ENCODE results near the gene NTM. TPM values are rescaled to one million over a fixed set of nuclear protein-coding genes. Genes with fewer than 3 reads are reported as not detected.

The NTM gene
- total RNA-seq, 1 experiment from 2014 or later = 9.9 TPM

DNA sequence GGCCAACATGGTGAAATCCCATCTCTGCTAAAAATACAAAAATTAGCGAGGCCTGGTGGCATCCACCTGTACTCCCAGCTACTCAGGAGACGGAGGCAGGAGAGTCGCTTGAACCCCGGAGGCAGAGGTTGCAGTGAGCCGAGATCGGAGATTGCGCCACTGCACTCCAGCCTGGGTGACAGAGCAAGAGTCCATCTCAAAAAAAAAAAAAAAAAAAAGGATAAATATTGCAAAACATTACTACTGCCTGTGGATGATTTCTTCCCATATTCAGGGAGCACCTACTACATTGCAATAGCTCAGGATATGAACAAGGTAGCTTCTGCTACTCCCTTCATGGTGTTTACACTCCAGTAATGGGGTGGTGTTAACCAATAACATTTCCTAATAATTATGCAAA, 980.6 kb downstream of the NTM start:
- no peak overlapping the region for H3K4ac ChIP-seq (ENCODE audit: low read depth, low read length)
- no peak overlapping the region for H3K4me2 ChIP-seq (ENCODE audit: insufficient read depth, insufficient read length, low read length)
- no peak overlapping the region for H2AFZ ChIP-seq (ENCODE audit: low read length)
- no peaks in the 10 kb centered on the region for H3K23me2 ChIP-seq (ENCODE audit: insufficient read length, low read depth, low read length, poor library complexity, severe bottlenecking)
- H2BK20ac ChIP-seq (ENCODE audit: low read depth, low read length, poor library complexity, severe bottlenecking) = no peak overlapping the region
- no CpG with 5 or more reads among the region's 7 CpGs for WGBS (ENCODE audit: extremely low coverage, insufficient read length, low lambda C conversion rate)
- H3K14ac ChIP-seq (ENCODE audit: insufficient read depth, low read length) = no peak overlapping the region
- no peak overlapping the region for H3T11ph ChIP-seq (ENCODE audit: low read length)
- no peaks in the 10 kb centered on the region for H3K4me1 ChIP-seq (ENCODE audit: insufficient read depth, low read length)
- H3K79me1 ChIP-seq (ENCODE audit: insufficient read depth, low read depth, low read length, poor library complexity, severe bottlenecking) = no peaks in the 10 kb centered on the region
- Mint-ChIP-seq H3K27ac (no peak overlapping the region), H3K4me1 (peaks cover 13 to 16% of the 10 kb centered on the region in 2 experiments), H3K36me3 (ENCODE audit: insufficient read depth in 1 of 3, low read depth in 3 of 3) (no peaks in the 10 kb centered on the region), H3K4me3 (no peak overlapping the region), H3K9me3 (no peaks in the 10 kb centered on the region; a peak in 1 of 5 replicates), H3K27me3 (ENCODE audit: low read depth) (peaks cover 20% of the 10 kb centered on the region)
- DNase-seq = no peak
- H2BK120ac ChIP-seq (ENCODE audit: low read depth, low read length, poor library complexity, severe bottlenecking) = no peak overlapping the region
- no peak overlapping the region for H3K56ac ChIP-seq (ENCODE audit: insufficient read length, low read depth, low read length)
- H3K18ac ChIP-seq (ENCODE audit: insufficient read length, low read depth, low read length) = no peak overlapping the region
- no peak overlapping the region for H2BK5ac ChIP-seq (ENCODE audit: insufficient read length, low read length)
- H3K27ac ChIP-seq (ENCODE audit: insufficient read length, low read depth, low read length) = no peak overlapping the region
- no peak overlapping the region for H3K23ac ChIP-seq (ENCODE audit: insufficient read length, low read depth, low read length)
- H3K9me3 ChIP-seq (ENCODE audit: control insufficient read depth, low read depth, low read length) = no peaks in the 10 kb centered on the region
- no peaks in the 10 kb centered on the region for H3K27me3 ChIP-seq (ENCODE audit: insufficient read depth, low read length)
- H4K91ac ChIP-seq (ENCODE audit: insufficient read length, low read depth, low read length) = no peak overlapping the region
- no peak overlapping the region for H4K8ac ChIP-seq (replicated peaks; ENCODE audit: insufficient read length, low read depth, low read length)
- H4K5ac ChIP-seq (ENCODE audit: insufficient read length, low read depth, low read length) = no peak overlapping the region
- no peak overlapping the region for H2BK12ac ChIP-seq (ENCODE audit: insufficient read length, low read depth, low read length)
- no peaks in the 10 kb centered on the region for H3K79me2 ChIP-seq (ENCODE audit: insufficient read depth, low read length)
- H2AK5ac ChIP-seq (ENCODE audit: insufficient read length, low read length) = no peak overlapping the region
- TF ChIP-seq, protein P1, sequence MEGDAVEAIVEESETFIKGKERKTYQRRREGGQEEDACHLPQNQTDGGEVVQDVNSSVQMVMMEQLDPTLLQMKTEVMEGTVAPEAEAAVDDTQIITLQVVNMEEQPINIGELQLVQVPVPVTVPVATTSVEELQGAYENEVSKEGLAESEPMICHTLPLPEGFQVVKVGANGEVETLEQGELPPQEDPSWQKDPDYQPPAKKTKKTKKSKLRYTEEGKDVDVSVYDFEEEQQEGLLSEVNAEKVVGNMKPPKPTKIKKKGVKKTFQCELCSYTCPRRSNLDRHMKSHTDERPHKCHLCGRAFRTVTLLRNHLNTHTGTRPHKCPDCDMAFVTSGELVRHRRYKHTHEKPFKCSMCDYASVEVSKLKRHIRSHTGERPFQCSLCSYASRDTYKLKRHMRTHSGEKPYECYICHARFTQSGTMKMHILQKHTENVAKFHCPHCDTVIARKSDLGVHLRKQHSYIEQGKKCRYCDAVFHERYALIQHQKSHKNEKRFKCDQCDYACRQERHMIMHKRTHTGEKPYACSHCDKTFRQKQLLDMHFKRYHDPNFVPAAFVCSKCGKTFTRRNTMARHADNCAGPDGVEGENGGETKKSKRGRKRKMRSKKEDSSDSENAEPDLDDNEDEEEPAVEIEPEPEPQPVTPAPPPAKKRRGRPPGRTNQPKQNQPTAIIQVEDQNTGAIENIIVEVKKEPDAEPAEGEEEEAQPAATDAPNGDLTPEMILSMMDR (conservative IDR thresholded peaks at IDR 0.05) = no peak
- no peak overlapping the region for H3K9ac ChIP-seq (ENCODE audit: extremely low read depth, insufficient read length, low read length)
- no peaks in the 10 kb centered on the region for H4K20me1 ChIP-seq (ENCODE audit: control insufficient read depth, insufficient read depth, insufficient read length)
- H2BK15ac ChIP-seq (ENCODE audit: low read depth, low read length) = no peak overlapping the region
